NT2/D1 (cell line): ENCODE data around the gene STAT5B.

ENCODE experiments used
- SUZ12 ChIP-seq: IDR thresholded peaks from 2 replicates; pipeline ENCODE4 v1.6.1; 2011; ENCODE audit not compliant: insufficient read length, insufficient read depth; ENCODE audit errors: extremely low read depth
- YY1 ChIP-seq: IDR thresholded peaks from 2 replicates; pipeline ENCODE4 v1.6.1; 2011; ENCODE audit not compliant: insufficient read length, insufficient read depth
- ZNF274 ChIP-seq: IDR thresholded peaks from 2 replicates; pipeline ENCODE4 v1.6.1; 2011; ENCODE audit warnings: mild to moderate bottlenecking, low read depth, low read length

GRCh38 chr17:42307362-42307927 is 31.3 kb upstream of the STAT5B start:
- TF ChIP-seq ZNF274 (no peak), SUZ12 (no peak), YY1 (no peak)
